H9 (cell line): ENCODE data around the gene GHRHR. TPM values are rescaled to one million over a fixed set of nuclear protein-coding genes. Genes with fewer than 3 reads are reported as not detected.

Experiments
- DNase-seq: peaks from one replicate; pipeline ENCODE4 v3.0.0-alpha.2; 2017
- H2AFZ ChIP-seq: one replicate; pipeline ENCODE4 v1.6.1; 2013; ENCODE audit warnings: mild to moderate bottlenecking, low read length, control low read depth, moderate library complexity
- H2AK5ac ChIP-seq: 2 replicates; pipeline ENCODE4 v1.6.1; 2013; ENCODE audit warnings: low read length, control low read depth, mixed read lengths; ENCODE audit not compliant: insufficient read length
- H2BK120ac ChIP-seq: one replicate; pipeline ENCODE4 v1.6.1; 2013; ENCODE audit warnings: low read depth, mild to moderate bottlenecking, low read length, control low read depth, inconsistent platforms; ENCODE audit not compliant: poor library complexity, severe bottlenecking
- H2BK12ac ChIP-seq: 2 replicates; pipeline ENCODE4 v1.6.1; 2013; ENCODE audit warnings: low read length, control low read depth, mixed read lengths, low read depth; ENCODE audit not compliant: insufficient read length
- H2BK15ac ChIP-seq: 2 replicates; pipeline ENCODE4 v1.6.1; 2013; ENCODE audit warnings: low read depth, low read length, control low read depth
- H2BK20ac ChIP-seq: one replicate; pipeline ENCODE4 v1.6.1; 2013; ENCODE audit warnings: low read depth, mild to moderate bottlenecking, low read length, control low read depth, inconsistent platforms; ENCODE audit not compliant: poor library complexity, severe bottlenecking
- H2BK5ac ChIP-seq: 2 replicates; pipeline ENCODE4 v1.6.1; 2013; ENCODE audit warnings: low read length, control low read depth, mixed read lengths; ENCODE audit not compliant: insufficient read length
- H3K14ac ChIP-seq: 2 replicates; pipeline ENCODE4 v1.6.1; 2013; ENCODE audit warnings: low read length, control low read depth; ENCODE audit not compliant: insufficient read depth
- H3K18ac ChIP-seq: 2 replicates; pipeline ENCODE4 v1.6.1; 2013; ENCODE audit warnings: low read depth, mild to moderate bottlenecking, mixed read lengths, low read length, control low read depth; ENCODE audit not compliant: insufficient read length
- H3K23ac ChIP-seq: 2 replicates; pipeline ENCODE4 v1.6.1; 2013; ENCODE audit warnings: low read length, control low read depth, mixed read lengths, low read depth; ENCODE audit not compliant: insufficient read length
- H3K23me2 ChIP-seq: 2 replicates; pipeline ENCODE4 v1.6.1; 2013; ENCODE audit warnings: low read depth, mild to moderate bottlenecking, mixed read lengths, low read length, control low read depth; ENCODE audit not compliant: insufficient read length, poor library complexity, severe bottlenecking
- H3K27ac ChIP-seq: 2 replicates; pipeline ENCODE4 v1.5.1; 2013; ENCODE audit warnings: low read length, control low read depth, mixed read lengths, low read depth; ENCODE audit not compliant: insufficient read length
- H3K27me3 ChIP-seq: 2 replicates; pipeline ENCODE4 v1.6.1; 2013; ENCODE audit warnings: low read length, control low read depth, inconsistent platforms; ENCODE audit not compliant: insufficient read depth
- H3K4ac ChIP-seq: 2 replicates; pipeline ENCODE4 v1.6.1; 2013; ENCODE audit warnings: low read depth, mild to moderate bottlenecking, control low read depth, inconsistent platforms, low read length, moderate library complexity
- H3K4me1 ChIP-seq: 2 replicates; pipeline ENCODE4 v1.6.1; 2013; ENCODE audit warnings: low read length, control low read depth, inconsistent platforms; ENCODE audit not compliant: insufficient read depth
- H3K4me2 ChIP-seq: 2 replicates; pipeline ENCODE4 v1.6.1; 2013; ENCODE audit warnings: low read length, control low read depth, mixed read lengths; ENCODE audit not compliant: insufficient read length, insufficient read depth
- H3K56ac ChIP-seq: 2 replicates; pipeline ENCODE4 v1.6.1; 2013; ENCODE audit warnings: low read depth, mild to moderate bottlenecking, mixed read lengths, low read length, control low read depth; ENCODE audit not compliant: insufficient read length
- H3K79me1 ChIP-seq: 2 replicates; pipeline ENCODE4 v1.6.1; 2013; ENCODE audit warnings: low read depth, mild to moderate bottlenecking, moderate library complexity, low read length, control low read depth, inconsistent platforms; ENCODE audit not compliant: insufficient read depth, poor library complexity, severe bottlenecking
- H3K79me2 ChIP-seq: 2 replicates; pipeline ENCODE4 v1.6.1; 2013; ENCODE audit warnings: low read length, control low read depth, inconsistent platforms; ENCODE audit not compliant: insufficient read depth
- H3K9ac ChIP-seq: 2 replicates; pipeline ENCODE4 v1.6.1; 2013; ENCODE audit warnings: low read length, control low read depth, mixed read lengths; ENCODE audit not compliant: insufficient read length; ENCODE audit errors: extremely low read depth
- H3K9me3 ChIP-seq: one replicate; pipeline ENCODE4 v1.6.1; 2013; ENCODE audit warnings: low read depth, low read length, inconsistent platforms; ENCODE audit not compliant: control insufficient read depth
- H3T11ph ChIP-seq: one replicate; pipeline ENCODE4 v1.6.1; 2013; ENCODE audit warnings: mild to moderate bottlenecking, low read length, control low read depth, inconsistent platforms
- H4K20me1 ChIP-seq: one replicate; pipeline ENCODE4 v1.6.1; 2013; ENCODE audit not compliant: control insufficient read depth, insufficient read length, insufficient read depth
- H4K5ac ChIP-seq: 2 replicates; pipeline ENCODE4 v1.6.1; 2013; ENCODE audit warnings: low read depth, mild to moderate bottlenecking, mixed read lengths, low read length, control low read depth; ENCODE audit not compliant: insufficient read length
- H4K8ac ChIP-seq: replicated peaks from 2 replicates; pipeline ENCODE4 v1.6.1; 2013; ENCODE audit warnings: low read length, control low read depth, mixed read lengths, low read depth; ENCODE audit not compliant: insufficient read length
- H4K91ac ChIP-seq: 2 replicates; pipeline ENCODE4 v1.6.1; 2013; ENCODE audit warnings: low read depth, mild to moderate bottlenecking, moderate library complexity, mixed read lengths, low read length, control low read depth; ENCODE audit not compliant: insufficient read length
- H3K27ac Mint-ChIP-seq, 3 experiments: 2 replicates in 2 of 3; 3 replicates in 1 of 3; pipeline ENCODE4 v1.8.0; 2020 to 2021; ENCODE audit warnings: mixed read lengths in 3 of 3, mild to moderate bottlenecking in 1 of 3, moderate library complexity in 1 of 3
- H3K27me3 Mint-ChIP-seq: 2 replicates; pipeline ENCODE4 v1.8.0; 2021; ENCODE audit warnings: low read depth, mild to moderate bottlenecking, moderate library complexity, mixed read lengths
- H3K36me3 Mint-ChIP-seq, 3 experiments: 2 replicates in 2 of 3; 3 replicates in 1 of 3; pipeline ENCODE4 v1.8.0; 2020 to 2021; ENCODE audit warnings: low read depth in 3 of 3, mixed read lengths in 3 of 3; ENCODE audit not compliant: insufficient read depth in 1 of 3
- H3K4me1 Mint-ChIP-seq, 2 experiments: 2 replicates each; pipeline ENCODE4 v1.8.0; 2020; ENCODE audit warnings: mixed read lengths in 2 of 2
- H3K4me3 Mint-ChIP-seq, 2 experiments: 2 replicates in 1 of 2; 3 replicates in 1 of 2; pipeline ENCODE4 v1.8.0; 2020 to 2021; ENCODE audit warnings: mild to moderate bottlenecking in 2 of 2, mixed read lengths in 2 of 2, moderate library complexity in 1 of 2
- H3K9me3 Mint-ChIP-seq, 2 experiments: 2 replicates in 1 of 2; 3 replicates in 1 of 2; pipeline ENCODE4 v1.8.0; 2020; ENCODE audit warnings: mild to moderate bottlenecking in 2 of 2, mixed read lengths in 2 of 2, moderate library complexity in 1 of 2
- WGBS: extraction: QIAGEN DNeasy Blood & Tissue Kit; methylation state at CpG from one replicate; pipeline ENCODE4 v1.1.7; 2013; ENCODE audit warnings: missing lambda C conversion rate, low lambda C conversion rate, mixed read lengths; ENCODE audit not compliant: insufficient read length; ENCODE audit errors: extremely low coverage; 5-methylcytosine and 5-hydroxymethylcytosine counted together
- total RNA-seq: library from RNA; stranded (reverse); gene quantifications from 2 replicates; pipeline ENCODE4 v1.2.1, GENCODE V29; 2021
- TF ChIP-seq, protein P1 (sequence below): fragments of 200-600 bp; sonication (generic); conservative IDR thresholded peaks from 3 replicates; pipeline ENCODE4 v1.8.0; 2021; ENCODE audit warnings: antibody characterized with exemption, mild to moderate bottlenecking

GHRHR gene
- total RNA-seq, 1 experiment from 2014 or later: 7.4 TPM

DNA sequence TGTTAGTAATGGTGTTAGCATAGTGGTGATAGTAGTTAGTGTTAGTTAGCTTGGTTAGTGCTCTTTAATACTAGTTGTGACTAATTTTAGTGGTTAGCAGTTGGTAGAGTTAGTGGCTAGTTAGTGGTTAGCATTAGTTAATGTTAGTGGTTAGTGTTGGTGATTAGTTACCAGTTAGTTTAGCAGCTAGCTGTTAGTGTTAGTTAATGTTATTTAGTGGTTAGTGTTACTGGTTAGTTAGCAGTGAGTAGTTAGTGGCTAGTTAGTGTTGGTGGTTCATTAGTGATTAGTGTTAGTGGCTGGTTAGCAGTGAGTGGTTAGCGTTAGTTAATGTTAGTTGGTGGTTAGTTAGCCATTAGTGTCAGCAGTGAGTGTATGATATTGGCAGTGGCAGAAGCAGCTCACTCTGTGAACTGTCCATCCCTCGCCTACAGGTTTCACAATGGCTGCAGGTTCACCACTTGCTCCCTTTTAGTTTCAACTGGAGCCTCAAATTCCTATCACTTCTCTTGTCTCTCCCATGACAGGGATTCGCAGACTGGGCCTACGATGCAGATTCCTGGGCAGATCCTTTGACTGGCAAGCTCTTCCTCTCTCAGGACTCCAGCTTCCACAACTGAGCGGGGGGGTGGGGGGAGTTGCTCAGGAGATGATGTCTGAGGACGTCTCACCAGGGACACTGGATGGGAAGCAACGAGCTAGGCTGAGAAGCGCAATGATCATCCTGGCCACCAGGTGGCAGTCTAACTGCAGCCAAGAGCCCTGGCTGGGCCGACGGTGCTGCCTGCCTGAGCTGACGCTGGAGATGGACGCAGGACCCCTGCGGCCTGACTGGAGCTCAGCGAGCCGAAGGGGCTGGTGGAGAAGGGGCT is 19.5 kb downstream of the GHRHR start:
- H3K27me3 ChIP-seq: no peaks in the 10 kb centered on the region; the same call in 1 of the 2 replicates
- no peaks in the 10 kb centered on the region for H3K9me3 ChIP-seq
- no peak overlapping the region for H2BK120ac ChIP-seq
- WGBS: no CpG with 5 or more reads among the region's 15 CpGs
- peak overlapping the region; percentile 71 to 78 for H3K4me3 Mint-ChIP-seq
- H3K14ac ChIP-seq: no peak overlapping the region
- H2BK15ac ChIP-seq: no peak overlapping the region
- H2BK12ac ChIP-seq: no peak overlapping the region
- no peak overlapping the region for H3K9ac ChIP-seq
- H2AK5ac ChIP-seq: no peak overlapping the region
- H3K18ac ChIP-seq: no peak overlapping the region
- peaks cover 48 to 50% of the 10 kb centered on the region in 2 experiments for H3K4me1 Mint-ChIP-seq
- no peaks in the 10 kb centered on the region for H3K36me3 Mint-ChIP-seq
- peak overlapping the region; percentile 60 for H3K4me2 ChIP-seq
- TF ChIP-seq, protein P1, sequence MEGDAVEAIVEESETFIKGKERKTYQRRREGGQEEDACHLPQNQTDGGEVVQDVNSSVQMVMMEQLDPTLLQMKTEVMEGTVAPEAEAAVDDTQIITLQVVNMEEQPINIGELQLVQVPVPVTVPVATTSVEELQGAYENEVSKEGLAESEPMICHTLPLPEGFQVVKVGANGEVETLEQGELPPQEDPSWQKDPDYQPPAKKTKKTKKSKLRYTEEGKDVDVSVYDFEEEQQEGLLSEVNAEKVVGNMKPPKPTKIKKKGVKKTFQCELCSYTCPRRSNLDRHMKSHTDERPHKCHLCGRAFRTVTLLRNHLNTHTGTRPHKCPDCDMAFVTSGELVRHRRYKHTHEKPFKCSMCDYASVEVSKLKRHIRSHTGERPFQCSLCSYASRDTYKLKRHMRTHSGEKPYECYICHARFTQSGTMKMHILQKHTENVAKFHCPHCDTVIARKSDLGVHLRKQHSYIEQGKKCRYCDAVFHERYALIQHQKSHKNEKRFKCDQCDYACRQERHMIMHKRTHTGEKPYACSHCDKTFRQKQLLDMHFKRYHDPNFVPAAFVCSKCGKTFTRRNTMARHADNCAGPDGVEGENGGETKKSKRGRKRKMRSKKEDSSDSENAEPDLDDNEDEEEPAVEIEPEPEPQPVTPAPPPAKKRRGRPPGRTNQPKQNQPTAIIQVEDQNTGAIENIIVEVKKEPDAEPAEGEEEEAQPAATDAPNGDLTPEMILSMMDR: peak; percentile 96
- H3K27ac ChIP-seq: no peak overlapping the region
- peaks cover 4% of the 10 kb centered on the region; the same call in 1 of the 2 replicates for H3K4me1 ChIP-seq
- H3K23me2 ChIP-seq: no peaks in the 10 kb centered on the region
- peak overlapping the region; percentile 17 for H2AFZ ChIP-seq
- H3T11ph ChIP-seq: no peak overlapping the region
- no peak overlapping the region for H4K91ac ChIP-seq
- no peak overlapping the region for H3K56ac ChIP-seq
- H3K4ac ChIP-seq: no peak overlapping the region
- peaks cover 3% of the 10 kb centered on the region for H4K20me1 ChIP-seq
- H2BK5ac ChIP-seq: no peak overlapping the region
- H3K79me1 ChIP-seq: no peaks in the 10 kb centered on the region
- H3K27me3 Mint-ChIP-seq: peaks cover 47% of the 10 kb centered on the region
- H3K27ac Mint-ChIP-seq: peak overlapping the region in 1 of 3 experiments; percentile 55; a peak in 1 of 7 replicates
- no peak overlapping the region for H3K23ac ChIP-seq
- DNase-seq: peak; percentile 95
- H2BK20ac ChIP-seq: no peak overlapping the region
- H4K5ac ChIP-seq: no peak overlapping the region
- H3K9me3 Mint-ChIP-seq: no peaks in the 10 kb centered on the region; a peak in 1 of 5 replicates
- no peaks in the 10 kb centered on the region for H3K79me2 ChIP-seq
- H4K8ac ChIP-seq: no peak overlapping the region
